Activated naive CD8-positive, alpha-beta T cell treated with anti-CD3 and anti-CD28 coated beads, Interleukin-2, amount 50 U/mL, for 16 hours (primary cell): ENCODE measurements around the gene MORN1.
A peak's percentile ranks its signal among the peaks of the same experiment; 100 is the strongest.

Experiments
- DNase-seq: peaks from one replicate; pipeline ENCODE4 v3.0.0-alpha.2; 2020; ENCODE audit warnings: low read depth, low spot score

MORN1 gene

DNA sequence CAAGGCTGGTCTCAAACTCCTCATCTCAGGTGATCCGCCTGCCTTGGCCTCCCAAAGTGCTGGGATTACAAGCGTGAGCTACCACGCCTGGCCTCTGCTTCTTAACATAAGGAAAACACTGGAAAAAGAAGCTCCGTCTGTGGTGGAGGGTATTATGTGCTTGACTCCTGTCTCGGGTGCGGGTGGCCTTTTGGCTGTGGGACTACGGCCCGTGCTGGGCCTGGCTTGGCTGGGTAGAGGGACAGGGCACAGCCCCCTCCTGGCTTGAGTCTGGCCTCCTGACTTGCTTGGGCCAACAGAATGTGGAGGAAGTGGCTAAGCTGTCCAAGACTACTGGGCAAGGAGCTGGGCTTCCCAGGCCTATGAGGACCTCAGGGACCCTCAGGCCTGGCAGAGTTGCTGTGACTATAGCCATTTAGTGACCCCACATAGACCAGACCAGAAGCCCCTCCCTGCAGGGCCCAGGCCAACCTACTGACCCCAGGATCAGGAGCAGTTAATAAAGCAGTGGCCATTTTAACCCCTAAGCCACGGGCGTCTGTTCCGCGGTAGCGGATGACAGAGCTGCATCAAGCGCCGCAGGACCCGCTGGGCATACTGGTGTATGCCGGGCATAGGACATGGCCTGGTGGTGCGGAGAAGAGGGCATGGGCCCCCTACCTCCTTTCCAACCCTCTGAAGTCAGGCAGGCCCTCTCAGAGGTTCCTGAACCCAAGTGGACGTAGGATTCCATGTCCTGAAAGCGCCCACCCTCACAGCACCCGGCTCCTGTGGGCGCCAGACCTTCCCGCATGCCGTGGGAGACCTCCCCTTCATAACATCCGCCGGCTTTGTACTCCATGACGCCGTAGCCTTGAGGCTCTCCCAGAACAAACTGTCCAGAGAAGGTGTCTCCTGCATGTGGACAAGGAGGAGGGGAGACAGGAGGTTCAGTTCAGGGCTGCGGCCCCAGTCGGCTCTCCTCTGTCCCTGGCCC, 4.4 kb downstream of the MORN1 start:
- DNase-seq = no peak

DNA sequence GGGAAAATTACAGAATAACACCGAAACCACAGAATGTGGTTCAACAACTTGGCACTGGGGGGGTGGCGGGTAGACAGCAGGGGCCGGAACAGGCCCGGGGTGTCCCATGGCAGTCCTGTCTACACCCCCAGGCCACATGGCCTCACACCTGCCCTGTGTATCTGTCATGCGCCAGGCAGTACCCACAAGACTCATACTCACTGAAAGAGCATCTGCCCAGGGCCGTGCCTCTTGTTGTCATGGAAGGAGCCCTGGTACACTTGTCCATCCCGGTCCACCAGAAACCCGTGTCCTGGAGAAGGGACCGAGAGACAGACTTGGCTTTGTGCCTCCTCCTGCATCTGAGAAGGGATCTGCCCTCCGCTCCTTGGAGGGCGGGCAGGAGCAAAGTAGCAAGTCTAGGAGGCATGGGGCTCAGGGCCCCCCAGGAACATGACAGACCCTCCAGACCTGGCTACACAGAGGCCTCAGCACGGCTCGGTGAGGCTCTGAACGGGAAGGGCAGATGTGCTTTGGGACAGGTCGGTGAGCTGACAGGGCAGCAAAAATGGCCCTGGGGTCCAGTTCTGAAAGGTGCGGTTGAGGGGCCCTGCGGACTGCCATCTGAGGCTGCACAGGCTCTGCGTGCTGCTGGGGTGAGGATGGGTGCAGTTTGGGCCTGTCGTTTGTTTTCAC, 5.6 kb downstream of the MORN1 start:
- DNase-seq = no peak

- no peak for DNase-seq
Measured at GRCh38 chr1:2384941-2385481, 6.3 kb downstream of the MORN1 start.

GRCh38 chr1:2384130-2384860, 7.1 kb downstream of the MORN1 start:
- no peak for DNase-seq

GRCh38 chr1:2383576-2383975, 7.8 kb downstream of the MORN1 start:
- no peak for DNase-seq

DNA sequence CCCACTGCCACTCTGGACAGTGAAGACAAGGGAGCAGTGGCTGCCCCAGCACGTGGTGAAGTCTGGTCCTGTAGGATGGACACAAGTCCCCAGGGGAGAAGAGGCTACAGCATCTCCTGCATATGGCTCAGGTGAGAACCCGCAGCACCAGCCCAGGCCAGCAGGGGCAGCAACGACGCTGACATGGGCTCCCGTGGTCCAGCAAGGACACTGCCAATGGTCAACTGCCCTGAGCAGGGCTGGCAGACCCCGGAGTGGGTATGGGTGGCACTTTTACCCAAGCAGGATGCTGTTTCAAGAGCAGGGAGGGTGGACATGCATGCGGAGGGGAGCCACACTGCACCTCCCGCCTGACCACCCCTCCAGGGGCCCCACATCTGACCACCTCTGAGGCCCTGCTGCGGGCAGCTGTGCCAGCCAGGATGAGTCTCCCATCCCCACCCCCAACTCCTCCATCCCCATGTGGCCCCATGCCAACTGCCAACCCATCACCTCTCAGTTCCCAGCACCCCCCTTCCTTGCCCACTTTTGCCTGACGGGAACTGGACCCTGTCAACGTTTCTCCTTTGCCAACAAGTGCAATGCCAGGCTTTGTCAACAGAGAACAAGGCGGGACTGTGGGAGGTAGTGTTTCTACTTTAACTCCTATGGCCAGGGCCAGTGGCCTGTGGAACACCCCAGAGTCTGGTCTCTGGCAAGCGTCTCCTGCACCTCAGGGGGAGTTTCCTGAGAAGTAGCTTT, 8.6 kb downstream of the MORN1 start:
- no peak for DNase-seq

DNA sequence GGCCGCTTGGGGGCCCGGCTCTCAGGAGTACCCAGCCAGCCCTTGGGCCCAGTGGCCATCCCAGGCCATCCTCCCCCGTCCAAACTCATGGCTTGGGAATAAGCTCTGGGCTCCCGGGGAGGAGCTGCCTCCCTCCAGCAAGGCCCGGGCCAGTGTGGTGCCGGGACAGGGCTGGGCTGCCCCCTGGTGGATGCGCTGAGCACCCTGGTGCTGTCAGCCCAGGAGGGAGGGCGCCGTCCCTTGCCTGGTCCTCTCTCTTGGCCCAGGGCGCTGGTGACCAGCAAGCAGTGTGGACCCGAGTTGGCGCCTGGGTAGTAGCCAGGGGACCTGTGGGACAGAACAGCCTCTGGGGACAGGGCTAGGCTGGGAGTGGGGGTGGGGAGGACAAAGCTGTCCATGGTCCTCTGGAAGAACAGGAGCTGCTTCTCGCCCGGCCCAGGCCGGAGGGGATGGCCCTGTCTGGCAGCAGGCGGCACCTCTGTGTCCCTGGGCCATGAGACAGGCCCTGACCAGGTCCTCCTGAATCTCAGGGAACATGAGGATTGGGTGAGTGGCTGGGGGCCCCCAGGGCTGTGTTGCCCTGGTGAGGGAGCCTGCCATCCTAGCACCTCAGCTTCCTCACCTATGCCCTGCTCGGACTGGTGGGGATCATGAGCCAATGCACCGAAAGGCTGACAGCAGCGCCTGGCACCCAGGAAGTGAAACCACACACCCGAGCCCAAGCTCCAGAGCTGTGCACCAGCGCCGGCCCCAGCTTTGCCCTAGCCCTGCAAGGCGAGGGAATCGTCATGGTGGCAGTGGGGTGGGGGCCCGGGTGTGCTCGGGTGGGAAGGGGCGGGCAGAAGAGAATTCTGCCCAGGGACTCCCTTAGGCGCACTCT, 9.4 kb downstream of the MORN1 start:
- DNase-seq = peak; percentile 43

DNA sequence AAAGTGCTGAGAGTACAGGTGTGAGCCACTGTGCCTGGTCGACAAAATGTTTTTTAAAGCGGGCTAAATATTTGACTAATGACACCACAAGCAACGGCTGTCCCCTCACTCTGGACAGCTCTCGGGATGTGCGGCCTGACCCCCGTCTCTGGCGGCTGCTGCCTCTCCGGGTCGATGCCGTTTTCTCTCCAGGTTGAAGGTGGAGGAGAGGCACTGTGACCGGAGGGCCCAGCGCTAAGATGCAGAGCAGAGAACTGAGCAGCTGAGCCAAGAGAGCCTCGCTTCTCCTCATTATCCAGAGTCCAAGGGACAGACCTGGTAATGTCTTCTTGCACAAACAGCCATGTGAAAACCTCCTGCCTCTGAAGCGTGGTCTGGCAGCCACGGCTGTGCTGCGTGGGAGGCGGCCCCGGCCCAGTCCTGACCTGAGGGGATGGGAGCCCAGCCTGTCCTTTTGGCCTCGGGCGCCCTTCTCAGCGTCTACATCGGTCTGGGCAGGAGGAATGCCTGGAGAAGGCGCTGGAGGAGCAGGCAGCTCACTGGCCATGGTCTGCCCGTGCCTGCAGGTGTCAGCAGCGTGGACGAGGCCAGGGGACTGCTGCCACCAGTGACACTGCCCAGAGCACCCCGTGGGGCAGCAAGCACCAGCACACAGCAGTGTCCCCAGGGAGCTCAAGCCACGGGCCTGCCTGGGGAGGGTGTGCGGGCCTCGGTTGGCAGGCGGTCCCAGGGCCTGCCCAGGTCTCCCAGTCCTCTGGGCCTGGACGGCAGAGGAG, 10.3 kb downstream of the MORN1 start:
- DNase-seq = no peak

DNA sequence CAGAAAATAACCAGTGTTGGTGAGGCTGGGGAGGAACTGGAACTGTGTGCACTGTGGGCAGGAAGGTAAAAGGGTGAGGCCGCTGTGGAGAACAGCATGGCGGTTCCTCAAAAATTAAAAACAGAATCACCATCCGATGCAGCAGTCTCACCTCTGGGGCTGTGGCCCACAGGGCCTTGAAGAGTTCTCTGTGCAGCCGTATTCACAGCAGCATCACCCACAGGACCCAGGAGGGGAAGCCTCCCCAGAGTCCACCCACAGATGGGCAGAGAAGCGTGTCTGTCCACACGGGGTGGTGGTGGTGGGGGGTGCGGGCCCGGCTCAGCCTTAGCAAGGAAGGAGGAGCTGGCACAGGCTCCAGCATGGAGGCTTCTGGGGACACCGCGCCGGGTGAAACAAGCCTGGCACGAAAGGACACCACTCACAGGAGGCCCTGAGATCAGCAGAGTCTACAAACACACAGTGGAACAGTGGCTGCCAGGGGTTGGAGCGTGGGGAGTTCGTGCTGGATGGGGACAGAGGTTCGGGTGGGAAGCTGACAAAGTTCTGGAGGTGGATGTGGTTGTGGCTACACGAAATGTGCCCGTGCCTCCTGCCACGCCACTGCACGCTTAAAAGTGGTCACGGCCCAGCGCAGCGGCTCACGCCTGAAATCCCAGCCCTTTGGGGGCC, 11.5 kb downstream of the MORN1 start:
- DNase-seq = no peak

DNA sequence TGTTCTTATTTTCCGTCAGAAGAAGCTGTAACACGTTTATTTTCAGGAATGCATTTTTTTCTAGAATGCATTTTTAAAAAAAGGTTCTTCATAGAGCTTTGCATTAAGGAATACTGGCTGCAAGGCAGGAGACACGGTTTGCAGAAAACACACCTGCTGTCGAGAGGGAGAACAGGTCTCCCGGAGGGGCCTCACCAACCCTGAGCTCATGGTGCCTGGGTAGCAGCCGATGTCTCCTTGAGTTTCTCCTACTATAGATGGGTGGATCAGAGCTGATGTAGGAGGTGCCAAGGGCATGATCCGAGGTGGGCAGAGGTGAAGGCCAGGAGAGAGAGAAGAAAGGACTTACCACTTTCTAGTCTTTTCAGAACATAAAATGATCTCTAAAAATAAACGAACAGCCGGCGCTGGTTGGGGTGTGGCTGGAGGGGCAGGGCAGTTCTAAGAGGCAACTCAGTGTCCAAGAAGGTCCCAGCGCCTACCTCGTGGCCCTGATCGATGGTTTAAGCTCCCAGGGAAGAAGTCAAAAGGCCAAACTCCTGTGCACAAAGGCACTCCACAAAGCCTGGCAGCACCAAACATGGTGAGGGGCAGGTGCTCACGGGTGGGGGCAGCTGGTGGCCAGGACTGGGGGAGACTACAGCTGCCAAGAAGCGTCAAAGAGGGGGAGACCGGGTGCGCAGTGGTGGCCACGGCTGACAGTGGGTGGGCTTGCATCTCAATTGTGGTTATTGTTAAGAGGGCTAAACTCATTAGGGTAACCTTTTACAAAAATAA, 12.2 kb downstream of the MORN1 start:
- no peak for DNase-seq

DNA sequence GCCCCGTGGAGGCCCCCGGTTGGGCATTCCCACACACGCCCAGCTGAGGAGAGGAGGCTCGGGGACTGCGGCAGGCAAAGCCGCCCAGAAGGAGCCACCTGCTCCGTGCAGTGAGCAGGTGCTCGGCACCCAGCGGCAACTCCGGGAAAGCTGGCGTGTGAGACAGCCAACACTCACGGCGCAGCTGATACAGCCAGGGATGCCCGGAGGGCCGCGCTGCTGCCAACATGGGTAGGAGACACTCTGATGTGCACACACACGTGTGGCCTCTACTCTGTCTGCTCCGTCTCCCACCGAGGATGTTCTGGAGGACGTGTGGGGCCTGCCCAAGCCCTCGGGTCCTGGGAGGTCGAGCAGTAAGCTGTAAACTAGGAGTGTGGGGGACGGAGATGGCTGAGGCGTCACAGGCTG, 12.9 kb downstream of the MORN1 start:
- DNase-seq = no peak

DNA sequence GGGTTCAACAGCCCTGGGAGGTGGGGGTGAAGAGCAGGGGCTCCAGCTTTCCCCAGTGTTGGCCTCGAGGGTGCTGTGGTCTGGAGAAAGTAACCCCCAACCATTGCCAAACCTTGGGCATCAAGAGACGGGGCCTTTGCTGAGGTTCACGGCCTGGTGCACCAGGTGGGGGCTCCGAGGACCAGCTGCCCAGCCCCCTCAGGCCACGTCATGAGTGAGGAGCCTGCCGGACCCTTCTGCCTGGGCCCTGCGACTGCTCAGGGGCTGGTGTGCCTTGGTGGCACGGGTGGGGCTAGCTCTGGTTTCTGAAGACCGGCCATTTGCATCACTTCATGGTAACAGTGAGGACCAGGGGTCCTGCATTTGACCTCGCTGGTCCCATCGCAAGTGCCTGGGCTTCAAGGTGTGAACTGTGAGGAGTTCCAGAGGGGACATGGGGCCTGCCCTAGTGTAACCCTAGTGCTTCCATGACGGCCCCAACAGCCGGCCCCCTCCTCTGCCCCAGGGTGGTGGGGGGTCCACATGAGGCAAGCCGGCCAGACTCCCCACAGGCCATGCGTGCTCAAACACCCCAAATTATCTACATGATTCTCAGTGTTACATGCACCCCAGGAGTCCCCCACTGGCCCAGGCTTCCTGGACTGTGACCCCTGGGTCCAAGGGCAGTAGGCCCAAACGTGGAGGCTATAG, 13.5 kb downstream of the MORN1 start:
- DNase-seq = no peak

- DNase-seq = no peak
Measured at GRCh38 chr1:2376931-2377672, 14.3 kb downstream of the MORN1 start.

- no peak for DNase-seq
Measured at GRCh38 chr1:2376261-2376741, 15.1 kb downstream of the MORN1 start.

DNA sequence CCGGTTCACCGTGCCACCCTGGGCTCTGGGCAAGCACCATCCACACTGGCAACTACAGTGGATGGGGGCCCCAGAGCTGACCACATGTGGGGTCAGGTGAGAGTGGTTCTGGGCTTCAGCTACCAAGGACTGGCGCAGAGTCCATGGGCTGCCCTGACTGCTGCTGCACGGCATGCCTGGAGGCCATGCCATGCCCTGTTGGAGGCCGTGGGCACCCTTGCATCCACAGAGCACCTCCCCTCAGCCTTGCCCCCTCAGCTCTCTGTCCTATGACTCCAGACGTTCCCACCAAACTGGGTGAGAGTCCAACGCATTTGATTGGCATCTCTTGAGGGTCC, 15.5 kb downstream of the MORN1 start:
- no peak for DNase-seq

GRCh38 chr1:2375246-2375922, 16.0 kb downstream of the MORN1 start:
- DNase-seq = no peak
